DMS53 treated with DMSO at 0.1 percent for 48 hours (cell line): ENCODE results near the gene PPFIBP1.
"Not testable (repeated sequence)": the region's sequence is repeated elsewhere in the genome, so short reads cannot be mapped to it uniquely, and the experiment has no call there.

ENCODE experiments used
- DNase-seq: peaks from one replicate; lab custom pipeline; 2025; ENCODE audit not compliant: unreplicated experiment; lab: John Stamatoyannopoulos, UW

PPFIBP1 gene

GRCh38 chr12:27696864-27697564 lies 173.0 kb downstream of the PPFIBP1 start:
- no peak for DNase-seq

GRCh38 chr12:27703720-27704452 lies 179.9 kb downstream of the PPFIBP1 start:
- peak; percentile 91 for DNase-seq

GRCh38 chr12:27705263-27705662 lies 181.3 kb downstream of the PPFIBP1 start:
- DNase-seq, result no peak

- DNase-seq, result no peak
Observed at GRCh38 chr12:27707216-27707615, 183.2 kb downstream of the PPFIBP1 start.

- no peak for DNase-seq
Observed at GRCh38 chr12:27709212-27709931, 185.4 kb downstream of the PPFIBP1 start.

- DNase-seq, result peak; percentile 85
Observed at GRCh38 chr12:27709932-27710591, 186.1 kb downstream of the PPFIBP1 start.

- peak; percentile 95 for DNase-seq
Observed at GRCh38 chr12:27710592-27711316, 186.7 kb downstream of the PPFIBP1 start, which contains the start of gene MRPS35. TSS of gene MRPS35 (plus strand) at chr12:27710832. CDS start at chr12:27710844, 12 bp downstream.

GRCh38 chr12:27711317-27711682 lies 187.3 kb downstream of the PPFIBP1 start:
- DNase-seq, result peak; percentile 38

- DNase-seq, result no peak
Observed at GRCh38 chr12:27711967-27712366, 188.0 kb downstream of the PPFIBP1 start.

GRCh38 chr12:27723212-27723611 lies 199.2 kb downstream of the PPFIBP1 start:
- no peak for DNase-seq

GRCh38 chr12:27730097-27730588 lies 206.1 kb downstream of the PPFIBP1 start:
- no peak for DNase-seq

GRCh38 chr12:27732281-27732680 lies 208.3 kb downstream of the PPFIBP1 start:
- DNase-seq, result peak; percentile 18

- peak; percentile 85 for DNase-seq
Observed at GRCh38 chr12:27733052-27733656, 209.1 kb downstream of the PPFIBP1 start.

- DNase-seq, result no peak
Observed at GRCh38 chr12:27733791-27734190, 209.8 kb downstream of the PPFIBP1 start.

GRCh38 chr12:27734321-27734720 lies 210.3 kb downstream of the PPFIBP1 start:
- not testable (repeated sequence) for DNase-seq

GRCh38 chr12:27743601-27744000 lies 219.6 kb downstream of the PPFIBP1 start:
- no peak for DNase-seq
